Epithelial cell of esophagus (primary cell): ENCODE results near the gene CNDP1.

ENCODE experiments used
- DNase-seq: peaks from one replicate; pipeline ENCODE4 v3.0.0; 2010; ENCODE audit warnings: low read depth
- H3K4me3 ChIP-seq: 2 replicates; pipeline ENCODE4 v1.5.1; 2011; ENCODE audit warnings: mild to moderate bottlenecking, low read length, control low read depth
- CTCF ChIP-seq: IDR thresholded peaks from 2 replicates; pipeline ENCODE4 v1.5.1; 2011; ENCODE audit warnings: low read depth, mild to moderate bottlenecking, low read length, control low read depth, inconsistent platforms; ENCODE audit not compliant: insufficient read depth; ENCODE audit errors: missing control alignments

Gene CNDP1

GRCh38 chr18:74579496-74580065 is 45.3 kb downstream of the CNDP1 start:
- no peak overlapping the region for H3K4me3 ChIP-seq
- DNase-seq, result no peak
- TF ChIP-seq CTCF, result no peak

- DNase-seq, result no peak
- no peak for TF ChIP-seq CTCF
- H3K4me3 ChIP-seq, result no peak overlapping the region
Measured at GRCh38 chr18:74582642-74583041, 48.3 kb downstream of the CNDP1 start.

- DNase-seq, result no peak
- no peak for TF ChIP-seq CTCF
- H3K4me3 ChIP-seq, result no peak overlapping the region
Measured at GRCh38 chr18:74587441-74587840, 53.1 kb downstream of the CNDP1 start.

DNA sequence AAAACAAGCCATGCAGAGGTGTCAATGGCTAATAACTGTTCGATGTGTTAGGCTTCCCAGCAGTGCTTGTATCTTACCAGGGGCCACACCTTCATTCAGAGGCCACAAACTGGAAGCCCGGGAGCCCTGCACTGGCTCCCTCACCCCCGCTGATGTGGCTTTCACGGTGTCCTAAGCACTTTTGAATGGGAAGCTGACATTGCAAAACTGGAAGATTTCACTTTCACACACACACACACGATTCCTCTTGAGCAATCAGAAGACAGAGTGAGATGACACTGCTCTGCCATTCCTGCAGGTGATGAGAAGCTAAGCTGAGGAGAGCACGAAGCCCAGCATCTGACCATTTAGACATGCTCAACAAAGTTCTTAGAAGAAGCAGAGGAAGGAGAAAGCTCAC is 54.7 kb downstream of the CNDP1 start:
- peak; percentile 8 for DNase-seq
- no peak for TF ChIP-seq CTCF
- no peak overlapping the region for H3K4me3 ChIP-seq

- no peak for DNase-seq
- H3K4me3 ChIP-seq, result no peak overlapping the region
- TF ChIP-seq CTCF, result no peak
Measured at GRCh38 chr18:74589811-74590210, 55.5 kb downstream of the CNDP1 start.

GRCh38 chr18:74590671-74591070 is 56.4 kb downstream of the CNDP1 start:
- no peak overlapping the region for H3K4me3 ChIP-seq
- no peak for DNase-seq
- TF ChIP-seq CTCF, result no peak

DNA sequence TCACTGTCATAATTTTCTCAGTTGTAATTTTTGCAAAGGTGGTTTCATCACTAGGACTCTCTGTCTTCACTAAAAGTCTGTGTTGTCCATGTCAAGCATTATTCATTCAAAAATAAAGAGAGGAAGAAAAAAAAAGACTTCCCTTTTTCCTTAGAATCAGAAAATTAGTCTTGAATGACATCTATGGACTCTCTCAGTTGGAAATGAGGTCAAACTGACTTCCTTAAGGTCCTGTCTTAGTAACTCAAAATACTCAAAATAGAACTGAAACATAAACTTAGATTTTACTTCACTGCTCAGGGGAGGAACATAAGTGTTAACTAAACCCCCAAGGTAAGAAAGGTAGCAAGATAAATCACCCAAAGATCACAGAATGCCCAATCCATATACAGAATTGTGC is 61.1 kb downstream of the CNDP1 start:
- no peak overlapping the region for H3K4me3 ChIP-seq
- DNase-seq, result no peak
- no peak for TF ChIP-seq CTCF
